Measurements from ENCODE around the gene CDH5. TPM values are rescaled to one million over a fixed set of nuclear protein-coding genes. Genes with fewer than 3 reads are reported as not detected.

CDH5 gene
- total and polyA plus RNA-seq, 2 of the 13 experiments (the other 11 are each of a cell fraction or from before 2014, with no cell fraction given), result 0.71 to 1.1 TPM

GRCh38 chr16:66408163-66409048 is 41.9 kb downstream of the CDH5 start (continued):
- TF ChIP-seq TCF12 (IDR thresholded peaks at IDR 0.05), result no peak
- no peak for TF ChIP-seq TCF12 (CRISPR knock-in tag; IDR thresholded peaks at IDR 0.05)
- no peak for TF ChIP-seq MEIS1 (CRISPR knock-in tag; IDR thresholded peaks at IDR 0.05; ENCODE audit: borderline replicate concordance)
- no peak for TF ChIP-seq ZFP36L1 (CRISPR knock-in tag; IDR thresholded peaks at IDR 0.05)
- no peak for TF ChIP-seq CENPX (CRISPR knock-in tag; IDR thresholded peaks at IDR 0.05)
- no peak for TF ChIP-seq JDP2 (CRISPR knock-in tag; IDR thresholded peaks at IDR 0.05; ENCODE audit: borderline replicate concordance)
- no peak for TF ChIP-seq RAD21 (CRISPR knock-in tag; IDR thresholded peaks at IDR 0.05)
- TF ChIP-seq ATRX (CRISPR knock-in tag; IDR thresholded peaks at IDR 0.05; ENCODE audit: borderline replicate concordance), result no peak
- TF ChIP-seq PAX8 (CRISPR knock-in tag; IDR thresholded peaks at IDR 0.05; ENCODE audit: borderline replicate concordance), result no peak
- TF ChIP-seq KLF6 (CRISPR knock-in tag; IDR thresholded peaks at IDR 0.05), result no peak
- TF ChIP-seq NR2F6 (IDR thresholded peaks at IDR 0.05), result 0 out of 2 replicates have a peak, but pooled peaks have one; percentile 12
- 0 out of 2 replicates have a peak, but pooled peaks have one; percentile 33 for TF ChIP-seq NR2F6 (CRISPR knock-in tag; IDR thresholded peaks at IDR 0.05)
- TF ChIP-seq ZBTB2 (CRISPR knock-in tag; IDR thresholded peaks at IDR 0.05; ENCODE audit: low read depth), result no peak
- no peak for TF ChIP-seq ZC3H13 (CRISPR knock-in tag; IDR thresholded peaks at IDR 0.05)
- no peak for TF ChIP-seq XRCC5 (optimal IDR thresholded peaks at IDR 0.05; ENCODE audit: low read length)
- TF ChIP-seq ZSCAN9 (CRISPR knock-in tag; IDR thresholded peaks at IDR 0.05; ENCODE audit: borderline replicate concordance), result peak; percentile 61; the same call in 1 of the 2 replicates
- TF ChIP-seq, protein P1, sequence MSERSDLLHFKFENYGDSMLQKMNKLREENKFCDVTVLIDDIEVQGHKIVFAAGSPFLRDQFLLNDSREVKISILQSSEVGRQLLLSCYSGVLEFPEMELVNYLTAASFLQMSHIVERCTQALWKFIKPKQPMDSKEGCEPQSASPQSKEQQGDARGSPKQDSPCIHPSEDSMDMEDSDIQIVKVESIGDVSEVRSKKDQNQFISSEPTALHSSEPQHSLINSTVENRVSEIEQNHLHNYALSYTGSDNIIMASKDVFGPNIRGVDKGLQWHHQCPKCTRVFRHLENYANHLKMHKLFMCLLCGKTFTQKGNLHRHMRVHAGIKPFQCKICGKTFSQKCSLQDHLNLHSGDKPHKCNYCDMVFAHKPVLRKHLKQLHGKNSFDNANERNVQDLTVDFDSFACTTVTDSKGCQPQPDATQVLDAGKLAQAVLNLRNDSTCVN (CRISPR knock-in tag; IDR thresholded peaks at IDR 0.05; ENCODE audit: borderline replicate concordance), result no peak; the same call in 1 of the 2 replicates
- no peak for TF ChIP-seq HES4 (CRISPR knock-in tag; IDR thresholded peaks at IDR 0.05; ENCODE audit: borderline replicate concordance)
- TF ChIP-seq SNAPC2 (CRISPR knock-in tag; IDR thresholded peaks at IDR 0.05), result 0 out of 2 replicates have a peak, but pooled peaks have one; percentile 63
- TF ChIP-seq NR2C2 (CRISPR knock-in tag; IDR thresholded peaks at IDR 0.05; ENCODE audit: borderline replicate concordance), result peak; percentile 41; the same call in 1 of the 2 replicates
- no peak for TF ChIP-seq SSRP1 (CRISPR knock-in tag; IDR thresholded peaks at IDR 0.05)
- TF ChIP-seq, protein P2, sequence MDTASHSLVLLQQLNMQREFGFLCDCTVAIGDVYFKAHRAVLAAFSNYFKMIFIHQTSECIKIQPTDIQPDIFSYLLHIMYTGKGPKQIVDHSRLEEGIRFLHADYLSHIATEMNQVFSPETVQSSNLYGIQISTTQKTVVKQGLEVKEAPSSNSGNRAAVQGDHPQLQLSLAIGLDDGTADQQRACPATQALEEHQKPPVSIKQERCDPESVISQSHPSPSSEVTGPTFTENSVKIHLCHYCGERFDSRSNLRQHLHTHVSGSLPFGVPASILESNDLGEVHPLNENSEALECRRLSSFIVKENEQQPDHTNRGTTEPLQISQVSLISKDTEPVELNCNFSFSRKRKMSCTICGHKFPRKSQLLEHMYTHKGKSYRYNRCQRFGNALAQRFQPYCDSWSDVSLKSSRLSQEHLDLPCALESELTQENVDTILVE (CRISPR knock-in tag; IDR thresholded peaks at IDR 0.05), result no peak
- TF ChIP-seq ZNF644 (CRISPR knock-in tag; IDR thresholded peaks at IDR 0.05; ENCODE audit: low read depth), result no peak
- TF ChIP-seq FOXC1 (CRISPR knock-in tag; IDR thresholded peaks at IDR 0.05; ENCODE audit: borderline replicate concordance), result no peak
- no peak for TF ChIP-seq ATF7-NPFF (CRISPR knock-in tag; IDR thresholded peaks at IDR 0.05; ENCODE audit: low read depth)

Data from HepG2 (cell line).